MM.1S (cell line): ENCODE data around the gene USP24.

Source experiments
- DNase-seq: peaks from one replicate; pipeline ENCODE4 v3.0.0-alpha.2; 2015
- H2AFZ ChIP-seq: fragments of 300-600 bp; sonication (generic); 2 replicates; pipeline ENCODE4 v1.6.0; 2016; ENCODE audit warnings: antibody characterized with exemption, low read length
- H3F3A ChIP-seq: fragments of 300-600 bp; sonication (generic); 2 replicates; pipeline ENCODE4 v1.6.1; 2016; ENCODE audit warnings: mild to moderate bottlenecking, antibody characterized with exemption, low read length, moderate library complexity, mixed read lengths; ENCODE audit not compliant: insufficient read depth
- H3K27ac ChIP-seq: fragments of 300-600 bp; sonication (generic); 2 replicates; pipeline ENCODE4 v1.5.1; 2016; ENCODE audit warnings: mild to moderate bottlenecking, low read length
- H3K27me3 ChIP-seq: fragments of 300-600 bp; sonication (generic); replicated peaks from 2 replicates; pipeline ENCODE4 v1.6.0; 2016; ENCODE audit warnings: low read length; ENCODE audit not compliant: insufficient read depth
- H3K36me3 ChIP-seq: fragments of 300-600 bp; sonication (generic); replicated peaks from 2 replicates; pipeline ENCODE4 v1.6.1; 2016; ENCODE audit warnings: mild to moderate bottlenecking, low read length, mixed read lengths; ENCODE audit not compliant: insufficient read depth
- H3K4me1 ChIP-seq: fragments of 300-600 bp; sonication (generic); 2 replicates; pipeline ENCODE4 v1.6.1; 2016; ENCODE audit warnings: low read length, mixed read lengths
- H3K4me2 ChIP-seq: fragments of 300-600 bp; sonication (generic); 2 replicates; pipeline ENCODE4 v1.6.0; 2016; ENCODE audit warnings: low read depth, low read length
- H3K4me3 ChIP-seq: fragments of 300-600 bp; sonication (generic); 2 replicates; pipeline ENCODE4 v1.5.1; 2016; ENCODE audit warnings: low read length, mixed read lengths
- H3K79me2 ChIP-seq: fragments of 300-600 bp; sonication (generic); 2 replicates; pipeline ENCODE4 v1.6.1; 2016; ENCODE audit warnings: mixed run types, low read length, mixed read lengths
- H3K9ac ChIP-seq: fragments of 300-600 bp; sonication (generic); 2 replicates; pipeline ENCODE4 v1.6.1; 2016; ENCODE audit warnings: low read length, mixed read lengths
- H3K9me2 ChIP-seq: fragments of 300-600 bp; sonication (generic); replicated peaks from 2 replicates; pipeline ENCODE4 v1.6.1; 2016; ENCODE audit warnings: mild to moderate bottlenecking, low read length, mixed read lengths; ENCODE audit not compliant: insufficient read depth
- H3K9me3 ChIP-seq: fragments of 300-600 bp; sonication (generic); replicated peaks from 2 replicates; pipeline ENCODE4 v1.6.1; 2016; ENCODE audit warnings: mild to moderate bottlenecking, low read length, mixed read lengths; ENCODE audit not compliant: insufficient read depth
- H4K20me1 ChIP-seq: fragments of 300-600 bp; sonication (generic); 2 replicates; pipeline ENCODE4 v1.6.1; 2016; ENCODE audit warnings: mild to moderate bottlenecking, low read length, moderate library complexity, mixed read lengths; ENCODE audit not compliant: insufficient read depth
- EZH2 ChIP-seq: fragments of 300-600 bp; sonication (generic); optimal IDR thresholded peaks from 2 replicates; pipeline ENCODE3; 2017; ENCODE audit warnings: low read depth, mild to moderate bottlenecking, antibody characterized with exemption, low read length, mixed read lengths
- EZH2phosphoT487 ChIP-seq: fragments of 300-600 bp; sonication (generic); IDR thresholded peaks from 2 replicates; pipeline ENCODE4 v1.6.1; 2018; ENCODE audit warnings: antibody characterized with exemption, low read length
- TF ChIP-seq, protein P1 (sequence below): fragments of 300-600 bp; sonication (generic); IDR thresholded peaks from 2 replicates; pipeline ENCODE4 v1.5.1; 2016; ENCODE audit warnings: antibody characterized with exemption, low read length, mixed read lengths

USP24 gene

DNA sequence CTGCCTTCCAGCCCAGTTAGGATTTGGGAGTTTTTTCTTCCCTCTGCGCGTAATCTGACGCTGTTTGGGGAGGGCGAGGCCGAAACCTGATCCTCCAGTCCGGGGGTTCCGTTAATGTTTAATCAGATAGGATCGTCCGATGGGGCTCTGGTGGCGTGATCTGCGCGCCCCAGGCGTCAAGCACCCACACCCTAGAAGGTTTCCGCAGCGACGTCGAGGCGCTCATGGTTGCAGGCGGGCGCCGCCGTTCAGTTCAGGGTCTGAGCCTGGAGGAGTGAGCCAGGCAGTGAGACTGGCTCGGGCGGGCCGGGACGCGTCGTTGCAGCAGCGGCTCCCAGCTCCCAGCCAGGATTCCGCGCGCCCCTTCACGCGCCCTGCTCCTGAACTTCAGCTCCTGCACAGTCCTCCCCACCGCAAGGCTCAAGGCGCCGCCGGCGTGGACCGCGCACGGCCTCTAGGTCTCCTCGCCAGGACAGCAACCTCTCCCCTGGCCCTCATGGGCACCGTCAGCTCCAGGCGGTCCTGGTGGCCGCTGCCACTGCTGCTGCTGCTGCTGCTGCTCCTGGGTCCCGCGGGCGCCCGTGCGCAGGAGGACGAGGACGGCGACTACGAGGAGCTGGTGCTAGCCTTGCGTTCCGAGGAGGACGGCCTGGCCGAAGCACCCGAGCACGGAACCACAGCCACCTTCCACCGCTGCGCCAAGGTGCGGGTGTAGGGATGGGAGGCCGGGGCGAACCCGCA lies 175.7 kb downstream of the USP24 start, which contains the start of gene PCSK9:
PCSK9 (plus strand) TSS at position 207 of the 741 bp plus-strand sequence; CDS start at position 497, 290 bp downstream.
- no peaks in the 10 kb centered on the region for H3K9me2 ChIP-seq
- H3K79me2 ChIP-seq = no peaks in the 10 kb centered on the region
- H3F3A ChIP-seq = no peaks in the 10 kb centered on the region
- no peaks in the 10 kb centered on the region for H3K4me1 ChIP-seq
- no peak within 1 kb of the TSS for H3K27ac ChIP-seq
- no peak within 1 kb of the TSS for H3K9ac ChIP-seq
- H3K36me3 ChIP-seq = no peaks in the 10 kb centered on the region
- no peak within 1 kb of the TSS for H3K4me3 ChIP-seq
- H2AFZ ChIP-seq = no peak within 1 kb of the TSS
- no peak within 1 kb of the TSS for H3K4me2 ChIP-seq
- TF ChIP-seq EZH2phosphoT487 (no peak), EZH2 (no peak)
- TF ChIP-seq, protein P1, sequence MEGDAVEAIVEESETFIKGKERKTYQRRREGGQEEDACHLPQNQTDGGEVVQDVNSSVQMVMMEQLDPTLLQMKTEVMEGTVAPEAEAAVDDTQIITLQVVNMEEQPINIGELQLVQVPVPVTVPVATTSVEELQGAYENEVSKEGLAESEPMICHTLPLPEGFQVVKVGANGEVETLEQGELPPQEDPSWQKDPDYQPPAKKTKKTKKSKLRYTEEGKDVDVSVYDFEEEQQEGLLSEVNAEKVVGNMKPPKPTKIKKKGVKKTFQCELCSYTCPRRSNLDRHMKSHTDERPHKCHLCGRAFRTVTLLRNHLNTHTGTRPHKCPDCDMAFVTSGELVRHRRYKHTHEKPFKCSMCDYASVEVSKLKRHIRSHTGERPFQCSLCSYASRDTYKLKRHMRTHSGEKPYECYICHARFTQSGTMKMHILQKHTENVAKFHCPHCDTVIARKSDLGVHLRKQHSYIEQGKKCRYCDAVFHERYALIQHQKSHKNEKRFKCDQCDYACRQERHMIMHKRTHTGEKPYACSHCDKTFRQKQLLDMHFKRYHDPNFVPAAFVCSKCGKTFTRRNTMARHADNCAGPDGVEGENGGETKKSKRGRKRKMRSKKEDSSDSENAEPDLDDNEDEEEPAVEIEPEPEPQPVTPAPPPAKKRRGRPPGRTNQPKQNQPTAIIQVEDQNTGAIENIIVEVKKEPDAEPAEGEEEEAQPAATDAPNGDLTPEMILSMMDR = no peak
- no peaks in the 10 kb centered on the region for H4K20me1 ChIP-seq
- peaks cover 50% of the 10 kb centered on the region for H3K27me3 ChIP-seq
- H3K9me3 ChIP-seq = no peaks in the 10 kb centered on the region
- no peak for DNase-seq

DNA sequence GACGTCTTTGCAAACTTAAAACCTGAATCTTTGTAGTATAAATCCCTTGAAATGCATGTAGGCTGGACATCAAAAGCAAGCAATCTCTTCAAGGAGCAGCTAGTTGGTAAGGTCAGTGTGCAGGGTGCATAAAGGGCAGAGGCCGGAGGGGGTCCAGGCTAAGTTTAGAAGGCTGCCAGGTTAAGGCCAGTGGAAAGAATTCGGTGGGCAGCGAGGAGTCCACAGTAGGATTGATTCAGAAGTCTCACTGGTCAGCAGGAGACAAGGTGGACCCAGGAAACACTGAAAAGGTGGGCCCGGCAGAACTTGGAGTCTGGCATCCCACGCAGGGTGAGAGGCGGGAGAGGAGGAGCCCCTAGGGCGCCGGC lies 176.2 kb downstream of the USP24 start:
- no peak for DNase-seq
- Histone ChIP-seq H3K9ac (no peak overlapping the region), H3K9me3 (no peaks in the 10 kb centered on the region), H4K20me1 (no peaks in the 10 kb centered on the region), H3F3A (no peaks in the 10 kb centered on the region), H2AFZ (no peak overlapping the region), H3K4me3 (no peak overlapping the region), H3K27me3 (peaks cover 50% of the 10 kb centered on the region), H3K4me2 (no peak overlapping the region), H3K27ac (no peak overlapping the region), H3K9me2 (no peaks in the 10 kb centered on the region), H3K36me3 (no peaks in the 10 kb centered on the region), H3K79me2 (no peaks in the 10 kb centered on the region), H3K4me1 (no peaks in the 10 kb centered on the region)
- TF ChIP-seq EZH2phosphoT487 = no peak
- TF ChIP-seq EZH2 = no peak
- TF ChIP-seq, protein P1 = no peak

DNA sequence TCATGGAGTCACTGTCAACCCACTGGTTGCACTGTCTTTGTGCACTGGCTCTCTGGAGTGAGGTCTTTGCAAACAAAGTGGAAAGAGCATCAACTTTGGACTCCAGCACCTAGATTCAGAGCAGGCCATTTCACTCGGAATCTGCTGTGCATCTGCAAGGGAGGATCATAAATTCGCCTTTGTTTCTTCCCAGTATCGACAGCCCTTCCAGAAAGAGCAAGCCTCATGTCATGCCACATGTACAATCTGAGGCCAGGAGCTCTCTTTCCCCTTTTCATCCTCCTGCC lies 176.7 kb downstream of the USP24 start:
- Histone ChIP-seq H3K79me2 (no peaks in the 10 kb centered on the region), H3K9me2 (no peaks in the 10 kb centered on the region), H3K27me3 (peaks cover 50% of the 10 kb centered on the region), H4K20me1 (no peaks in the 10 kb centered on the region), H3K4me1 (no peaks in the 10 kb centered on the region), H3F3A (no peaks in the 10 kb centered on the region), H3K27ac (no peak overlapping the region), H3K9me3 (no peaks in the 10 kb centered on the region), H3K36me3 (no peaks in the 10 kb centered on the region), H3K4me2 (no peak overlapping the region), H3K4me3 (no peak overlapping the region), H2AFZ (no peak overlapping the region), H3K9ac (no peak overlapping the region)
- DNase-seq = no peak
- TF ChIP-seq, protein P1 = no peak
